Suprapubic skin (tissue), 3 donors: ENCODE results near the gene TSPYL4.

Source experiments
- CTCF ChIP-seq, 2 donors: fragments of 200-600 bp in 1 of 2; fragments of 450-650 bp in 1 of 2; sonication (generic) in 1 of 2; IDR thresholded peaks; one replicate each; pipeline ENCODE4 v1.5.1; 2016 to 2019; ENCODE audit warnings: antibody characterized with exemption in 2 of 2, mild to moderate bottlenecking in 1 of 2, moderate library complexity in 1 of 2
- EP300 ChIP-seq: sonication (generic); formaldehyde crosslinking; IDR thresholded peaks from one replicate; pipeline ENCODE4 v1.6.1; 2017; ENCODE audit warnings: antibody characterized with exemption
- POLR2A ChIP-seq, 2 donors: fragments of 450-650 bp; IDR thresholded peaks; one replicate each; pipeline ENCODE4 v1.6.1; 2017; ENCODE audit warnings: antibody characterized with exemption in 2 of 2, mild to moderate bottlenecking in 2 of 2, moderate library complexity in 2 of 2

- no peak for TF ChIP-seq POLR2A (IDR thresholded peaks at IDR 0.05)
- TF ChIP-seq CTCF (IDR thresholded peaks at IDR 0.05) = no peak
- TF ChIP-seq EP300 = no peak
Observed at GRCh38 chr6:116298273-116298672, 44.4 kb upstream of the TSPYL4 start.
